HG03378 (cell line): ENCODE results near the gene SIGMAR1.
A peak's percentile ranks its signal among the peaks of the same experiment; 100 is the strongest.
"Not testable (repeated sequence)": the region's sequence is repeated elsewhere in the genome, so short reads cannot be mapped to it uniquely, and the experiment has no call there.

Experiments used
- ATAC-seq: cut with Tn5 transposase; IDR thresholded peaks from one replicate; pipeline ENCODE4 v1.9.1; 2021; ENCODE audit warnings: mild to moderate bottlenecking, moderate library complexity; ENCODE audit not compliant: unreplicated experiment

SIGMAR1 gene

DNA sequence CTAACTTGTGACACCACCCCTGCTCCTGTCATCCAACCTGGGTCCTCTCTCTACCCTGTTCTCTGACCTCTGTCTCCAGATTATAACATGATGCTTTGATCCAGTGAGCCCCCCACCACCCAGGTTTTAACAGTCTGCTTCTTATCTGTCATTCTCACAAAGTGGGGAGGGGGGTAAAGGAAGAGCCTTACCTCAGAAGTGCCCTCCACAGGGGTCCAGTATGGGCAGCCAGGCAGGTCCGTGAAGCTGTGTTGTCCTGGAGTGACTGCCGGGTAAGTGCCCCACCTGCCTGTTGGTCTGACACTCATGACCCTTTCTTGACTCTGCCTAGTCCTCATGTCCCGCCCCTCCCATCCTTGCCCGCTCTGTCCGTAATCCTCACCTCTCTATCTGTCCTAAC lies 17.8 kb upstream of the SIGMAR1 start:
- ATAC-seq, result no peak

DNA sequence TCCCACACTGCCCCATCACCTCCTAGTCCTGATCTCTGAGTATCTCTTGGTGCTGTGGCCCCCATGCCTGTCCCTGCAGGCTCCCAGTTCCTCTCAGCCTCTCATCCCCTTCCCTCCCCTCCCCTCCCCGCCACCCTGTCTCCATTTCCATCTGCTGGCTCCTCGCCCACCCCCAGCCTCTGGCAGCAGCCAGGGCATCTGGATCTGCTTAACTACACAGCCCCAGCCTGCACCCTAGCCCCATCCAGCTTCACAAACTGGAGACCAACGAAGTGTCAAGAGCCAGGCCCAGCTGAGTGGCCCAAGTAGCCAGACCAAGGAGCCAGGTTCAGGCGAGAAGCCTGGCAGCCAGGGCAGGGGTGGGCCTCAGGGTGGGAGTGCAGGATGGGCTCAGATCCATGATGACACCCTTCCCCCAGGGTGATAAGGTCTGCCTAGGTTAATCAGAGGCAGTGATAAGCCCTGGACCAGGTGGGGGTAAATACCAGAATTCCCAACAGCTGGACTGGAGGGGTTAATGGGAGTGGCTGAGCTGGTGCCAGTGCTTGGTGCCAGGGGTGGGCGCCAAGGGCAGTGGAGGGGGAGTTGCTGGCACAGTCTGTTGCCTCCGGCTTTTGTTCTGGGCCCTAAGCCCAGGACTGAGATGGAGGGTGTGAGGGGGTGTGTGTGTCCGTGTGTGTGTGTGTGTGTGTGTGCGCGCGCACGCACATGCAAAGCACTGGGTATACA lies 16.9 kb upstream of the SIGMAR1 start:
- no peak for ATAC-seq

DNA sequence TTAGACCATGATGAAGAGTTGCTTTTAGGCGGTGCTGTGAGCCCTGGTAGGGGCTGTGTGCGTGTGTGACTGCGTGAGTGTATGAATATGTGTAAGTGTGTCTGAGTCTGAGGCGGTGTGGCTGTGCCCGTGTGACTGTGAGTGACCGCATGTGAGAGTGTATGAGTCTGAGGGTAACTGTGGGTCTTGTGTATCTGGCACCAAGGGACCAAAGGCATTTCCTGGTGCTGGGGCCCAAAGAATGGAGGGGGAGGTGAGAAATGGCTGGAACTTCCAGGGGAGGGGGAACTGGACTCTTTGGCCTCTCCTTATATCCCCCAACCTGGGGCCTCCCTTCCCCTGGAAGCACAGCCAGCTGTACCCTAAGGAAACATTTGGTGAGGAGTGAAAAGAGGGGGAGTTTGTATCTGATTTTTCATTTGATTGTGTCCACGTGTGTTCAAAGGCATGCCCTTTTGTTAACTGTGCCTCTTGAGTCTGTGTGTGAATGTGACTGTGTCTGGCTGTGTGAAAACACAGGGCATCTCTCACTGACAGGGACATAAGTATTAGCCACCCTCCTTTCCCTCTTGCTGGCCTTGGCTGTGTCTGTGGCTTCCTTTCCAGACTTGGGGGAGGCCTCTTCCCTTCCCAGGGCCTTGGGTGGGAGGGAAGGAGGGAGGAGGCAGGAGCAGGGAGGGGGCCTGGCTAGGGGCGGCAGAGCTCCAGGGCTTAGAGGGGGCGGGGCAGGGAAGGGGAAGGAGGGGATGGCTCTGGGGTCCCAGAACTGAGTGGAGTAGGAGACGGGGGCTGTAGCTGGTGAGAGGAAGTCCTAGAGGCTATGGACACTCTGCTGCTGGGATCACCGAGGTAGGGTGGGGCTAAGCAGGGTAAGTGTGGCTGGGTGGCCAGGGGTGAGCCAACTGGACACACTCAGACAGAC lies 15.8 kb upstream of the SIGMAR1 start:
- no peak for ATAC-seq

DNA sequence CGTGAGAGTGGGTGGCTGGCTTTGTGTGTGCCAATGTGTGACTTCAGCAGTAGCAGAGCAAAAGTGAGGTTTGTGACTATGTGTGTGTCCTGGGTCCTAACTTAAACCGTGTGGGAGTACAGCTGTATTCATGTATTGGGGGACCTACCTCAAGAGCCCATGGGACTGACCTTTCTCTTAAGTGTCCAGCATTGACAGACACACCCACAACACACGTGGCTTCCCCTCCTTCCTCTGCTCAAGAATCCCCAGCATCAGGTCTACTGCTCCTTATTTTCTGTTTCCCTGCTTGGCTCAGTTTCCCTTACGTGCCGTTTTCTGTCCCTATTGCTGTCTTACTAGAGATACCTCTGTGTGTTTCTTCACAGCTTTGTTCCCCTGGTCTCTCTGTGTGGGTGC lies 15.0 kb upstream of the SIGMAR1 start:
- ATAC-seq, result no peak

DNA sequence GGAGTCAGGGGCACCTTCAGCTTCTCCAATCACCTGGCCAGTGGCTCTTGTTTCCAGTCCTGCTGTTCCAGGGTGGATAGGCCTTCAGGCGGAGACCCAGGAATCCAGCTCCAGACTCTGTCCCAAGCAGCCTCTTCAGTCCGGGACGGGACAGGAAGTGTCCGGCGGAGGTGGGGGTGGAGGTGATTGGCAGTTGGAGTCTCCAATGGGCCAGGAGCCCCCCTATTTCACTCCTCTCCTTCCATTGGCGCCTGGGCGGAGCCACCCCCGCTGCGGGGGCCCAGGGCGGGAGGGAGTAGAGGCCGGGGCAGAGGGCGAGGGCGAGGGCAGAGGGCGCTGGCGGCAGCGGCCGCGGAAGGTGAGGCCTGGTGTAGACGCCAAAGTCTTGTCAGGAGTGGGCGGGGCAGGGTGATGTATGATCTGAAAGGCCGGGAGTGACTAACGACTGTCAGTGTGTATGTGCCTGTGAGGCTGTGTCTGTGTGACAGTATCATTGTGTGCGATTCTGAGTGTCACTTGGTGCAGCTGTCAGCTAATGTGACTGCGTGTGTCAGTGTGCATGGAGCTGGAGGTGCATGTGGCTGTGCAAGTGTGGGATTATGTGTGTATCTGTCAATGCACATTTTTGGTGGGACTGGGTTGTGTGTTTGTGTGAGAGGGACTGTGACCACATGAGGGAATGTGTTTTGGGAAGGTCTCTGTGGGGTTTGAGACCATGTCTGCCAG lies 14.5 kb upstream of the SIGMAR1 start, which contains the start of gene IL11RA:
Gene IL11RA (plus strand): TSS at position 310 of the 726 bp plus-strand sequence. CDS start 3,033 bp downstream, outside the sequence.
- ATAC-seq, result no peak

DNA sequence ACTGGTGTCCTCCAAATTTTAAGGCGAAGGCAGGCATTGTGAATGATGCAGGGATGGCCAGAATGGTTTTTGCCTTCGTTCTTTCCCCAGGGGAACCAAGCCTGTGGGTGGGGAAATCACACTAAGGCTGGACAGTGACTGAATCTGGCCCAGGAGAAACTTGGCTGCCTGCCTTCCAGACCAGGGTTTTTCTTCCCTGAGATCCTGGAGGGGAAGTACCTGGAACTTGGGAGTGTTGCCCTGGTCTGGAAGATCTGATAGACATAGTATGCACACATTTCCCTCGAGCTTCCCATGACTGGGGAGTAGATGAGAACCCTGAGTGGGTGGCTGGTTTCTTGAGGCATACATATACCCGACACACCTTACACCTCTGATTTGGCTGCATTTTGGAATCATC lies 13.7 kb upstream of the SIGMAR1 start:
- no peak for ATAC-seq

DNA sequence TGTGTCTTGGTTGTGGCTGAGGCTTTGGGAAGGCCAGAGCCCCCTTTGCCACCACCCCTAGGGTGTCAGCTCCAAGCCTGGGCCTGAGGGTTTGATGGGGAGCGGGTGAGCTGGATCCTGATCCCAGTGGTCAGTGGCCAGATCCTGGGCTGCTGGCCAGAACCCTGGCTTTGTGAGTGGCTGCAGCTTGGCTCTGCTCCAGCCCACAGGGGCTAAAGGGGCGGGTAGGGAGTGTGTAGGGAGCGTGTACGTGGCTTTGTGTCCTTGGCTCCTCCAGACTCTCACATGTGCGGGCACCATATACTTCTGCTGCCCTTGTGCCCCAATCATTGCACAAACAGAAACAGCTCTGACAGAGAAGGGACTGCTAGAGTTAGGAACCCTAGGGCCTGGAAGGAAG lies 13.2 kb upstream of the SIGMAR1 start:
- no peak for ATAC-seq

DNA sequence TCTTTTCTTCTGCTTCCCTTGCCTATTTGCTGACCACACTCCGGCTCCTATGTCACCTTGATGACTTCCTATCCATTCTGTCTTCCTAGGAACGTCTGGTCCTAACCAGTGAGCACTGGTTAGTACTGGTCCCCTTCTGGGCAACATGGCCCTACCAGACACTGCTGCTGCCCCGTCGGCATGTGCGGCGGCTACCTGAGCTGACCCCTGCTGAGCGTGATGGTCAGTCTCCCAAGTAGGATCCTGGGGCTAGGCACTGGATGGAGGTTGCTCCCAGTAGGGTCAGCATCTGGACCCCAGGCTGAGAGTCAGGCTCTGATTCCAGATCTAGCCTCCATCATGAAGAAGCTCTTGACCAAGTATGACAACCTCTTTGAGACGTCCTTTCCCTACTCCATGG lies 11.1 kb upstream of the SIGMAR1 start:
- ATAC-seq, result no peak

DNA sequence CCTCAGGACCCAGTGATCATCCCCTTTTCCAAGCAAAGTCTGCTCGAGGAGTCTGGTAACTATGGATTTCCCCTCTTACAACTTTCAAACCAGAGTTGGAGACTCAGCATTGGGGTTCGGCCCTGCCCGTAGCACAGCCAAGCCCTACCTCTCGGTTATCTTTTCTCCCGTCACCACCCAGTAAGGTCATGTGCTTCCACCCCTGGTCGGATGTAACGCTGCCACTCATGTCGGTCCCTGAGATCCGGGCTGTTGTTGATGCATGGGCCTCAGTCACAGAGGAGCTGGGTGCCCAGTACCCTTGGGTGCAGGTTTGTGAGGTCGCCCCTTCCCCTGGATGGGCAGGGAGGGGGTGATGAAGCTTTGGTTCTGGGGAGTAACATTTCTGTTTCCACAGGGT lies 10.1 kb upstream of the SIGMAR1 start:
- ATAC-seq, result no peak

DNA sequence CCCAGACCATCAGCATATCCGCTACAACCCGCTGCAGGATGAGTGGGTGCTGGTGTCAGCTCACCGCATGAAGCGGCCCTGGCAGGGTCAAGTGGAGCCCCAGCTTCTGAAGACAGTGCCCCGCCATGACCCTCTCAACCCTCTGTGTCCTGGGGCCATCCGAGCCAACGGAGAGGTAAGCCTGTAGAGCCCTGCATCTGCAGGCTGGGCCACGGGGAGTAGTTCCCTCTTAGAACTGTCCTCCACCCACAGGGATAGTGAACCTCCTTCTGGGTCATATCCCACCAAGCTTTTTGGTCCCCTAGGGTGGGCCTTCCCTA lies 9.5 kb upstream of the SIGMAR1 start:
- no peak for ATAC-seq

DNA sequence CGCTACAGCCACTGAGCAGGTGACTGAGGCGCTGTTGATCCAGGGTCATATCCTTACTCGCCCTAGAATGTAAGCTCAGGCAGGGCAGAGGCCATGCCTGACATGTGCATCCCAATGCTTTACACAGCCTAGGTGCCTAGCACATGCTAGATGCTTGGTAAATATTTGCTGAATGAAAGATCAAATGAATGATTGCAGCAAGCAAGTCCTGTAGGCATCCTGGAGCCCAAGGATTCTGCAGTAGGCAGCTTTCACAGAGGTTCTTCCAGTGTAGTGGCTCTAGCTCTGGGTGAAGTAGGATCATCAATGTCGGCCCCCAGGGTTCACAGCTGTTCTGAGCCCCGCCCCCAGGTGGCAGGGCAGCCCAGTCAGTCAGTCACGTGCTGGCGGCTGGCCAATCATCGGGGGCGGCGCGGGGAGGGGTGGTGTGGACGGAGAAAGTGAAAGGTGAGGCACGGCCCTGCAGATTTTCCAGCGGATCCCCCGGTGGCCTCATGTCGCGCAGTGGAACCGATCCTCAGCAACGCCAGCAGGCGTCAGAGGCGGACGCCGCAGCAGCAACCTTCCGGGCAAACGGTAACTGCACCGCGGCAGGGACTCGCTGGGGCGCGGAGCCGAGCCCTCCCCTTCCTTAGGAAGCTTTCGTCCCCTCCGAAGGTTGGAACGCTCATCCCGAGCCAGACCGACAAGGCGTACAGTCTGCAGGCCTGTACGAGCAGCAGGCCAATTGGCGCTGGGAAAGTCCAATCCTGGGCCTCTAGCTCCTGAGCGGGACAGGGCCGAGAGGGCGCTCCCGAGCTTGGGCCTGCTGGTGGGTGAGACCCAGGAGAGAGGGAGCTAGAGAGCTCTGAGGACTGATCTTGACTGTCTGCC lies 8.9 kb upstream of the SIGMAR1 start, which contains the start of gene GALT:
Gene GALT (plus strand): TSS at position 465 of the 873 bp plus-strand sequence. CDS start 30 bp downstream, at position 495.
- ATAC-seq, result peak; percentile 69

DNA sequence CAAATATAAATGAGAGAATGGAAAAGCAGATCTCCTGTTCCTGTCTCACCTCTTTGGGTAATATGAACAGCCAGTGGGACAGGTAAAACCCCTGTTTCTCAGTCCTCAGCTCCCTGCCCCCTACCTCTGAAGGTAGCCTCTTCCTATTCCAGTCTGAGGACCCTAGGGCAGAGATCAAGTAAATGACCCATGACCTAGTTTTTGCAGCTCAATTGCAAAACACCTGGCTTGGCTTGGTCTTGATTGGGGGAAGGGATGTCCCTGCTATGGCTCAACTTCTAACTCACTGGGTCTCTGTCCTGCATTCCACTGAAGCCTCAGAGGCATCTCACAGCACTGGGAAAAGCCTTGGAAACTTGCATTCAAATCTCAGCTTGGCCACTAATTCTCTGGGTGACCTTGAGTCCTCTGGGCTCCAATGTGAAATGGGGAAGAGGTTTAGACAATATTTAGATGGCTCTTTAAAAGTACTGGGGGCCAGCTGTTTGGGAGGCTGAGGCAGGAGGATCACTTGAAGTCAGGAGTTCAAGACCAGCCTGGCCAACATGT lies 7.3 kb upstream of the SIGMAR1 start:
- ATAC-seq, result no peak

DNA sequence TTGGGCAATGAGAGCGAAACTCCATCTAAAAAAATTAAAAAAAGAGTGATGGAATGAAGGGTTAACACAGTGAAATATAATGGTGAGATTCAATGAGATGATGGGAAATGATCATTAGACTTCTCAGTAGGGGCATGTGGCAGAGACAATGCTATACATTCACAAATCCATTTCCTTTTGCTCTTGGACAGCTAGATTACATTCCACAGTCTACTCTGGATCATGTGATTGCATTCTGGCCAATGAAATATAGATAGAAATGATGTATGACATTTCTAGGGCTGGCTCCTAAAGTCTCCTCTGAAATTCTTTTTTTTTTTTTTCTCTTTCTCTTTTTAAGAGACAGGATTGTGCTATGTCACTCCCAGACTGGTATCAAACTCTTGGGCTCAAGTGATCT lies 5.1 kb upstream of the SIGMAR1 start:
- ATAC-seq, result no peak

DNA sequence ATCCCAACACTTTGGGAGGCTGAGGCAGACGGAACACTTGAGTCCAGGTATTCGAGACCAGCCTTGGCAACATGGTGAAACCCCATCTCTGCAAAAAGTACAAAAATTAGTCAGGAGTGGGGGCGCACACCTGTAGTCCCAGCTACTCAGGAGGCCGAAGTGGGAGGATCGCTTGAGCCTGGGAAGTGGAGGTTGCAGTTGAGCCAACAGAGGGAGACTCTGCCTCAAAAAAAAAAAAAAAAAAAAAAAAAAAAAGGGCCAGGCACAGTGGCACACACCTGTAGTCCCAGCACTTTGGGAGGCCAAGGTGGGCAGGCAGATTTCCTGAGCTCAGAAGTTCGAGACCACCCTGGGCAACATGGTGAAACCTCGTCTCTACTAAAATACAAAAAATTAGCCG lies 1.7 kb upstream of the SIGMAR1 start:
- not testable (repeated sequence) for ATAC-seq

DNA sequence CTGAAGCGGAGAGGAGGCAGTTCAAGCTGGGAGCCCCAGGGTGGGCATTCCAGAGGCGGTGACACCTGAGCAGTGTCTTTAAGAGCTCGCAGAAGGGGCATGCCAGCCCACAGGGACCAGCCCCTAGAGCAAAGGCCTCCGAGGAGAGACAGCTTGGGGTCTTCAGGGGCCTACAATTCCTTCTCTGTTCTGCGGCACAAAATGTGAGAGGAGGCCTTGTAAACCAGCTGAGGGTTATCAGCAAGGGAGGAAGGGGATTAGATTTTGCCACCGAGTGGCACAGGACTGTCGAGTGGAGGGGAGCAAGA lies 505 bp upstream of the SIGMAR1 start:
- ATAC-seq, result no peak

DNA sequence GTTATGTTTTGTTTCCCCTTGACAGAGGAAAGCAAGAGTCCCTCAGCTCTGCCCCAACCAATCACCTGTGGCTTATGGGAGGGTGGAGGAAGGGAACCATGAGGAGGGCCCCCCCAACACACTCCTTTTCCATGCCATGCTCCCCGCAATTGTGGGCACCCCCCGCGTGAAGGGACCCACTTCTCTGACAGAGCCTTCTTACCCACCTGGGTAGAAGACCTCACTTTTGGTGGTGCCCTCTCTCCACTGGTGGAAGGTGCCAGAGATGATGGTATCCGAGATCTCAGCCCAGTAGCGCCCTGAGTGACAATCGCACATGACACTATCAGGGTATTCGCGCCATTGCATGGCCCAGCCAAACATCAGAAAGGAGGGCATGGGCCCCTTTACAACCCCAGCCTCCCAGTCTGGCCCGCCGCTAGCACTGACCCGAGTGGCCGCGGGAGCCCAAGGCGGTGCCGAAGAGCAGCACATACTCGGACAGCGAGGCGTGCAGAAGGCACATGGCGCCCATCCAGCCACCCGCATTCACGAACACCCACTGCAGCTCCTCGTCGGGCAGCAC lies 714 bp downstream of the SIGMAR1 start:
- peak; percentile 14 for ATAC-seq

DNA sequence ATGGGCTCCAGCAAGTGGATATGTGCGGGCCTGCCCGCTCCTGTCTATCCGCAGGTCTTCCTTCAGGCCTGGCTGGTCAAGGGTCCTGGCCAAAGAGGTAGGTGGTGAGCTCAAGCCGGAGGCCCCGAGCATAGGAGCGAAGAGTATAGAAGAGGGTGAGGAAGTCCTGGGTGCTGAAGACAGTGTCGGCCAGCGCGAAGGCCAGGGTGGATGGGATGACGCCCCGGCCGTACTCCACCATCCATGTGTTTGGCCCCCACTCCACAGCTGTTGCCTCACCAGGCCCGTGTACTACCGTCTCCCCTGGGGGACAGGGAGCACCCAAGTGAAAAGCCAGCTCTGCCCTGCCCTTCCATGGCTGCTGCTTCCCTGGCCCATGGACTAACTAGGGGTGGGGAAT lies 2.0 kb downstream of the SIGMAR1 start:
- no peak for ATAC-seq

DNA sequence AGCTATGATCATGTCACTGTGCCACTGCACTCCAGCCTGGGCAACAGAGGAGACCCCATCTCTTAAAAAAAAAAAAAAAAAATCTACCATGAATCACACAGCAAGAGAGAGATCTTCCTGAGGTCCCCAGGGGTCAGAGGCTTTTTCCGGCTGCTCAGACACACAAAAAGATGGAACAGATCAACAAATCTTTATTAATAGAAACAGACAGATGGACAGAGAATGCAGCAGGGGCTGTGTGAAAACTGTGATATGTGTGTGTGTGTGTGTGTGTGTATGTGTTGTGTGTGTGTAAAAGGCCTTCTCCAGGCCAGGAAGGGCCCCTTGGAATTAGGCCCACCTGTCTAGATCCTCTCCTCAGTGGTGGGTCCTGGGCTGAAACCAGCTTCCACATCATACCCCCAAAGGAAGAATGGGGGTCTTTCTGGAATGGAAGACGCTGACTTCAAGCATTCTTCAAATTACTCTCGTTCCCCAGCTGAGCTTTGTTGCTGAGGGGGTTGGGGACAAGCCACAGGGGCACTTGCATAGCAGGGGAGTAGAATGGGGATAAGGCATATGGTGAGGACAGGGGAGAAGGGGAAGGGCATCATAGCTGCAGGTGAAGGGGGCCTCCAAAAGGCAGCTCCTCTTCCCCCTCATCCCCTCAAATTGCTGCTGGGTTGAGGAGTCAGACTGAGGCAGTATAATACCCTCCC lies 2.9 kb downstream of the SIGMAR1 start:
- no peak for ATAC-seq

DNA sequence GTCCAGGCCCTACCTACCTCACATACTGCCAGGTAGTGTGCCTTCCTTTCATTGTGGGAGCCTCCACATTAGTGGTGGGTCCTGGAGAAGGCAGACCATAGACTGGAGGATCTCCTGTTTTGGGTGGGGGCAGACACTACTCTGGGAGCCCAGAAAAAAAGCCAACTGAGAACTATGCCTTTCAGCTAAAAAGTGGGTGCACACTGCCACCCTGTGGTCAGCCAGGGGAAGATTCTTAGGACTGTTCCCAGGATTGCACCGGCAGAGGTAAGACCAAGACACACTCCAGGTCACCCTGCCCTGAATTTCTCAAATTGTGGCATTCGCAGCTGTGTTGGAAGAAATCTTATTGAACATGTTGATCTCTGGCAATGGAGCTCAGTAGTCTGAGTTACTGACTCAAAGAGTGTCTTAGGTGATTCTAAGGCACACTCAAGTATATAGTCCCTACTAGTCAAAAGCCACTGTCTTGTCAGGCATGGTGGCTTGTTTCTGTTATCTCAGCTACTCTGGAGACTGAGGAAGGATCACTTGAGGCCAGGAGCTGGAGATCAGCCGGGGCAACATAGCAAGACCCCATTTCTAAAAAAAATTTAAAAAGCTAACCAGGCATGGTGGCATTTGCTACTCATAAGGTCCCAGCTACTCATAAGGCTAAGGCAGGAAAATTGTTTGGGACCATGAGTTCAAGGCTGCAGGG lies 3.6 kb downstream of the SIGMAR1 start:
- ATAC-seq, result peak; percentile 43
